HuH-7 (cell line): ENCODE data around the gene SPACDR.
A peak's percentile ranks its signal among the peaks of the same experiment; 100 is the strongest.

Experiments used
- DNase-seq: peaks from one replicate; pipeline ENCODE4 v3.0.0; 2011; ENCODE audit warnings: low spot score

SPACDR gene

GRCh38 chr7:100434297-100435144, 29.5 kb downstream of the SPACDR start:
- no peak for DNase-seq

- no peak for DNase-seq
These were observed 30.3 kb downstream of the SPACDR start for GRCh38 chr7:100433592-100434296.

- DNase-seq = no peak
These were observed 30.8 kb downstream of the SPACDR start for GRCh38 chr7:100433276-100433591.

GRCh38 chr7:100432621-100433275, 31.3 kb downstream of the SPACDR start:
- DNase-seq = no peak

GRCh38 chr7:100432053-100432452, 32.0 kb downstream of the SPACDR start:
- DNase-seq = no peak

- no peak for DNase-seq
These were observed 32.7 kb downstream of the SPACDR start for GRCh38 chr7:100431286-100431735.

GRCh38 chr7:100430493-100431285, 33.4 kb downstream of the SPACDR start:
- no peak for DNase-seq

GRCh38 chr7:100429637-100430492, 34.2 kb downstream of the SPACDR start, which contains the start of gene MEPCE:
Gene MEPCE (plus strand): TSS chr7:100429831. CDS start chr7:100430019, 188 bp downstream.
- peak; percentile 100 for DNase-seq

GRCh38 chr7:100428967-100429636, 35.0 kb downstream of the SPACDR start:
- peak; percentile 96 for DNase-seq

- DNase-seq = peak; percentile 80
These were observed 35.7 kb downstream of the SPACDR start, which contains the start of gene ZCWPW1 for GRCh38 chr7:100428199-100428966. Gene ZCWPW1 (minus strand): TSS chr7:100428703. CDS start chr7:100420649, 8,054 bp downstream.

DNA sequence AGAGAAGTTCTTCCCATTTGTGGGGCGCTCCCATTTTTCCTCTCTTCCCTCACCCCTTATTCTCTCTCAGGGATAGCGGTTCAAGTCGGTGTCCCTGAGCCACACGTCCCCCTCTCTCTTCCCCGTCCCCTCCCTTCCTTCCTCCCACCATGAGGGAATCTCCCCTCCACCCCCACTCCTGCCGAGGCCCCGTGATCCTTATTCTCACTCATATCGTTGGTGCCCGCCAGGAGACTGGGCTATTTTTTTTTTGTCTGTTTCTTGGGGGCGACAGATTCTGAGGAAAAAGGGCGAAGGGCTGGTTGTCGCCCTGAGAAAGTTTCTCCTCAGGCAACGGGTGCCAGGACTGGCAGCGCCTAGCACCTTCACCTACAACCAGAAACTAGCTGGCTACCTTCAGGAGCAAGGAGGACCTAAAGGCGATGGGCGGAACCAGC, 36.3 kb downstream of the SPACDR start:
- DNase-seq = no peak

DNA sequence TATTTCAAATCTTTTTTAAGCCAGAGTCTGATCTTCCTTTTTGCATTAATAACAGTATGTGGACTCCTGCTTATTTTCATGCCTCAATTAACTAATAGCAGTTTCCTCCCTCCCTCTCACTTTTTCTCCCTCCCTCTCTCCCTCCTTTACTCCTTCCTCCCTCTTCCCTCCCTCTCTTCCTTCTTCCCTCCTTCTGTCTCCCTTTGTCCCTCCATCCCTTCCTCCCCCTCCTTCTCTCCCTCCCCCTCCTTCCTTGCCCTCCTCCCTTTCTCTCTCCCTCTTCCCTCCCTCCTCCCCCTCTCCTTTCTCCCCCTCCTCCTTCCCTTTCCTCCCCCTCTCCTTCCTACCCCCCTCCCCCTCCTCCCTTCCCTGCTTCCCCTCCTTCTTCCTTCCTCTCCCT, 37.5 kb downstream of the SPACDR start:
- no peak for DNase-seq

DNA sequence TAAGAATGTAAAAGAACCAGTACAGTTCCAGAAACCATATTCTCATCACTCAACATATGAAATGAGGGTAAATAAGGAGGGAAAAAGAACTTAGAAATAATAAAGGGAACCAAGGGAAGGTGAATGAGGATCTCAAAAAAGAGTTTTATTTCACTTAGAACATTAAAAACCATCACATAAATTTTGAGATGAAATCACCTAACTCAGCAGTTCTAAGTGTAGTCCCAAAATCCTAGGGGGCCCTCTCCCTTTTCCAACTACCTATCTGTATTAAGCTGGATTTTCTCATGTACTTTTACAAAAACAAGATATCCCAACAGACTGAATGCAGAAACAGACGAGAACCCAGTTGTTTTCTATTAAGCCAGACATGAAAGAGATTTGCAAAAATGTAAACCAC, 38.7 kb downstream of the SPACDR start:
- DNase-seq = no peak

GRCh38 chr7:100423315-100423714, 40.7 kb downstream of the SPACDR start:
- DNase-seq = no peak

DNA sequence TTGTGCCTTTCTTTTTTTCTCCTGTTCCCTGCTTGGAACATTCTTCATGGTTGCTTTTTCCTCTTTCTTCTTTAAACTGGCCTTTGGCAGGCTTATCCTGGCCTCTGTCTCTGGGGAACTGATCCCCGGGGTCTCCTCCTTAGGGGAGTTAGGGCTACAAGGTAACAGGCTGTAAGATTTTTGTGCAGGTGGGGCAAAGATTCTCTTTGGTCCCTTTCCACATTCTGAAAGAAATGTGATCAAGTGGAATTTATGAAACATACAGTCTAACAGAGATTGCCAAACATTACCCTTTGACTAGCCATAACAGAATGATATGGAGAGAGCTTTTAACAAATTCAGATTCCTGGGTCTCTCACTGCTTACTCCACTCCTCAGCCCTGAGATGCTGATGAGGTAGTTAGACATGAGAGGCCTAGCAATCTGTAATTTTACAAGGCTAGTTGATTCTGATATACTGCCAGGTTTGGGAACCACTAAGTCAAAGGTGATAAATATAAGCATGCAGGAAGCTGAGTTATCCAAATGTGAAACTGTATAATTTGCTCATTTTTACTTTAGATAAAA, 44.3 kb downstream of the SPACDR start:
- DNase-seq = no peak

- no peak for DNase-seq
These were observed 45.0 kb downstream of the SPACDR start for GRCh38 chr7:100418930-100419659.

DNA sequence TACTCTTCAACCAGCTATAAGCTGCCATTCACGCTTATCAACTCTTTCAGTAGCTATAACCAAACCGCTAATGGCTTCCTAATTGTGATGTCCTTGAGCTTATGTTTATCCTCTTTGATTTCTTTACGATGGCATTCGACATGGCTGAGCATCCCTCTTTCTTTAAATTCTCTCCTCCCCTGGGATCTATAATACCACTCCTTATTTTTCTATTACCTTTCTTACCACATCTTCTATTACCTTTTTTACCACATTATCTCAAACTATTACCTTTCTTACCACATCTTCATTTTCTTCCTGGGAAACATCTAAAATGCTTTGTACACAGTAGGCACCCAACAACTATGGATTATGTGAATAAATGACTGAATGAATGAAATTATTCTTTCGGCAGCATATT, 48.6 kb downstream of the SPACDR start:
- no peak for DNase-seq

GRCh38 chr7:100413889-100414288, 50.2 kb downstream of the SPACDR start:
- no peak for DNase-seq
